Endodermal cell (in vitro differentiated cells): ENCODE measurements around the gene NADK2. TPM values are rescaled to one million over a fixed set of nuclear protein-coding genes. Genes with fewer than 3 reads are reported as not detected.

Source experiments
- DNase-seq: peaks from one replicate; pipeline ENCODE4 v3.0.0-alpha.2; 2017
- H3K27ac ChIP-seq: 2 replicates; pipeline ENCODE4 v1.5.1; 2013; ENCODE audit warnings: mild to moderate bottlenecking, low read depth, low read length, moderate library complexity
- H3K27me3 ChIP-seq: 2 replicates; pipeline ENCODE4 v1.6.1; 2013; ENCODE audit warnings: mild to moderate bottlenecking, low read length, moderate library complexity; ENCODE audit not compliant: insufficient read depth, control insufficient read depth, poor library complexity, severe bottlenecking
- H3K36me3 ChIP-seq: 2 replicates; pipeline ENCODE4 v1.7.0; 2013; ENCODE audit warnings: mild to moderate bottlenecking, low read length, moderate library complexity; ENCODE audit not compliant: control insufficient read depth, insufficient read depth
- H3K4me1 ChIP-seq: one replicate; pipeline ENCODE4 v1.7.0; 2013; ENCODE audit warnings: low read length; ENCODE audit not compliant: control insufficient read depth, insufficient read depth
- H3K4me3 ChIP-seq: 2 replicates; pipeline ENCODE4 v1.5.1; 2013; ENCODE audit warnings: mild to moderate bottlenecking, low read length, moderate library complexity
- H3K9ac ChIP-seq: 2 replicates; pipeline ENCODE4 v1.6.1; 2013; ENCODE audit warnings: mild to moderate bottlenecking, low read length, moderate library complexity; ENCODE audit not compliant: poor library complexity, severe bottlenecking; ENCODE audit errors: extremely low read depth
- H3K9me3 ChIP-seq: 2 replicates; pipeline ENCODE4 v1.6.1; 2013; ENCODE audit warnings: mild to moderate bottlenecking, low read length, moderate library complexity; ENCODE audit not compliant: control insufficient read depth
- H3K27ac Mint-ChIP-seq: 2 replicates; pipeline ENCODE4 v1.8.0; 2020; ENCODE audit warnings: mixed read lengths
- H3K27me3 Mint-ChIP-seq: 2 replicates; pipeline ENCODE4 v1.8.0; 2021; ENCODE audit warnings: mild to moderate bottlenecking, mixed read lengths; ENCODE audit not compliant: insufficient read depth
- H3K36me3 Mint-ChIP-seq: 2 replicates; pipeline ENCODE4 v1.8.0; 2020; ENCODE audit warnings: low read depth, mixed read lengths
- H3K4me1 Mint-ChIP-seq: 2 replicates; pipeline ENCODE4 v1.8.0; 2020; ENCODE audit warnings: mixed read lengths
- H3K4me3 Mint-ChIP-seq: 2 replicates; pipeline ENCODE4 v1.8.0; 2020; ENCODE audit warnings: mild to moderate bottlenecking, moderate library complexity, mixed read lengths
- H3K9me3 Mint-ChIP-seq: 2 replicates; pipeline ENCODE4 v1.8.0; 2020; ENCODE audit warnings: mild to moderate bottlenecking, mixed read lengths
- CTCF ChIP-seq: fragments of 200-600 bp; sonication (generic); conservative IDR thresholded peaks from 2 replicates; pipeline ENCODE4 v1.5.0; 2021; ENCODE audit warnings: antibody characterized with exemption, mild to moderate bottlenecking
- WGBS, 2 experiments: methylation state at CpG; one replicate each; pipeline versions ENCODE4 v1.1.5 to v1.1.7; 2013; ENCODE audit warnings: missing lambda C conversion rate in 2 of 2, mixed read lengths in 1 of 2; ENCODE audit not compliant: insufficient coverage in 1 of 2, insufficient read length in 1 of 2; 5-methylcytosine and 5-hydroxymethylcytosine counted together
- total RNA-seq, 2 donors: library from RNA; stranded (reverse); fragmentation: NEBNext Ultra II Directional in 1 of 2; extraction: Animal tissue kit (Norgen Biotek cat#: 25700) in 1 of 2; gene quantifications; 2 replicates in 1 of 2; 3 replicates in 1 of 2; pipeline ENCODE4 v1.2.1, GENCODE V29; 2021

Gene NADK2
- total RNA-seq, 2 donors from 2014 or later, result 27.5 to 44.5 TPM

- no peaks in the 10 kb centered on the region for H3K27me3 ChIP-seq
- WGBS, 2 experiments, result 87 to 100% methylated on average over 1 to 2 of the region's 2 CpGs
- H3K4me3 Mint-ChIP-seq, result no peak overlapping the region
- no peak overlapping the region for H3K27ac ChIP-seq
- H3K4me1 ChIP-seq, result no peaks in the 10 kb centered on the region
- H3K4me3 ChIP-seq, result no peak overlapping the region
- TF ChIP-seq CTCF, result no peak
- DNase-seq, result no peak
- H3K9me3 ChIP-seq, result no peaks in the 10 kb centered on the region
- no peak overlapping the region for H3K9ac ChIP-seq
- H3K36me3 ChIP-seq, result no peaks in the 10 kb centered on the region
- no peaks in the 10 kb centered on the region for H3K9me3 Mint-ChIP-seq
- no peaks in the 10 kb centered on the region for H3K36me3 Mint-ChIP-seq
- no peak overlapping the region for H3K27ac Mint-ChIP-seq
- H3K4me1 Mint-ChIP-seq, result peaks cover 4% of the 10 kb centered on the region
- H3K27me3 Mint-ChIP-seq, result no peaks in the 10 kb centered on the region
Measured at GRCh38 chr5:36281626-36282025, 39.9 kb upstream of the NADK2 start.

GRCh38 chr5:36279054-36279698, 37.5 kb upstream of the NADK2 start:
- no peaks in the 10 kb centered on the region for H3K4me1 ChIP-seq
- H3K27ac Mint-ChIP-seq, result no peak overlapping the region
- no peak overlapping the region for H3K9ac ChIP-seq
- H3K4me3 ChIP-seq, result no peak overlapping the region
- peaks cover 7% of the 10 kb centered on the region for H3K4me1 Mint-ChIP-seq
- no peak overlapping the region for H3K27ac ChIP-seq
- no peaks in the 10 kb centered on the region for H3K9me3 ChIP-seq
- no peak for TF ChIP-seq CTCF
- no peaks in the 10 kb centered on the region for H3K9me3 Mint-ChIP-seq
- H3K4me3 Mint-ChIP-seq, result no peak overlapping the region
- no peaks in the 10 kb centered on the region for H3K36me3 ChIP-seq
- 59 to 88% methylated on average over 2 to 3 of the region's 3 CpGs for WGBS, 2 experiments
- no peak for DNase-seq
- H3K36me3 Mint-ChIP-seq, result no peaks in the 10 kb centered on the region
- no peaks in the 10 kb centered on the region for H3K27me3 ChIP-seq
- no peaks in the 10 kb centered on the region for H3K27me3 Mint-ChIP-seq

- Mint-ChIP-seq H3K4me3 (no peak overlapping the region), H3K27ac (no peak overlapping the region), H3K4me1 (peaks cover 7% of the 10 kb centered on the region), H3K9me3 (no peaks in the 10 kb centered on the region), H3K36me3 (no peaks in the 10 kb centered on the region), H3K27me3 (no peaks in the 10 kb centered on the region)
- 88 to 97% methylated on average over 4 to 5 of the region's 5 CpGs for WGBS, 2 experiments
- no peak overlapping the region for H3K27ac ChIP-seq
- no peak overlapping the region for H3K4me3 ChIP-seq
- TF ChIP-seq CTCF, result no peak
- no peaks in the 10 kb centered on the region for H3K36me3 ChIP-seq
- no peak overlapping the region for H3K9ac ChIP-seq
- DNase-seq, result no peak
- no peaks in the 10 kb centered on the region for H3K9me3 ChIP-seq
- no peaks in the 10 kb centered on the region for H3K27me3 ChIP-seq
- H3K4me1 ChIP-seq, result no peaks in the 10 kb centered on the region
Measured at GRCh38 chr5:36277521-36278176, 35.9 kb upstream of the NADK2 start.
